HuH-7 (cell line): ENCODE data around the gene ISL1.

Experiments
- DNase-seq: peaks from one replicate; pipeline ENCODE4 v3.0.0; 2011; ENCODE audit warnings: low spot score

The ISL1 gene

GRCh38 chr5:51383131-51384121 lies at the start of gene ISL1:
Gene ISL1, plus strand, starts transcription at chr5:51383448. Its CDS starts 224 bp downstream, at chr5:51383672.
- no peak for DNase-seq

DNA sequence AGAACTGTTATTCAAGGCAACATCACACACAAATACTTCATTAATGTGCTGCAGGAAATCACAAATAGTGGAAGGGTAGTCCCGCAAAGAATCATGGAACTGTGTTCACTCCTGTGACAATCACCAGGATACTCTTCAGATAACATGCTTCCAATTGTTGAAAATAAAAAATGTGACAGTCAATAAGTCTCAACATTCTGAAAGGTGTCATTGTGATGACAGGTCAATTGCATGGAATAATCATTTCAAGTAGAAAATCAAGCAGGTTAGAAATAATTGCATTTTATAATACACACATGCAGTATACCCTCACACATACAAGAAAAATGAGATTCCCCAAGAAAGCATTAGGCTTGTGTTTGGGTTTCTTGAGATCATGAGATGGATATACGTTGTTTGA lies 46.4 kb upstream of the ISL1 start:
- DNase-seq: no peak

DNA sequence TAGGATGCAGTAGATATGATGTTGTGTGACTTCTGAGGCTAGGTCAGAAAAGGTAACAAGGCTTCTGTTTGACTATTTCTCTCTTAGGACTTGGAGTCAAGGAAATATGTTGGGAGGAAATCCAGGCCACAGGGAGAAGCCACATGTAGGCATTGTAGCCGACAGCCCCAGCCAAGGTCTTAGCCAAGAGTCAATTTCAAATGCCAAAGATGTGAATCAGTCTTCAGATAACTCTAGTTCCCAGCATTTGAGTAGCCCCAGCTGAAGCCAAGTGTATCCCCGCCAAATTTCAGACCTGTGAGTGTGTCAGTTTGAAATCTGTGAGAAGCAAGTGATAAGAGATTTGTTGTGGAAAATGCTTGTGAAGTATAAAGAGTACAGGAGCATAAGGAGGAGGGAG lies 38.1 kb upstream of the ISL1 start:
- no peak for DNase-seq

GRCh38 chr5:51347157-51347556 lies 36.1 kb upstream of the ISL1 start:
- no peak for DNase-seq

DNA sequence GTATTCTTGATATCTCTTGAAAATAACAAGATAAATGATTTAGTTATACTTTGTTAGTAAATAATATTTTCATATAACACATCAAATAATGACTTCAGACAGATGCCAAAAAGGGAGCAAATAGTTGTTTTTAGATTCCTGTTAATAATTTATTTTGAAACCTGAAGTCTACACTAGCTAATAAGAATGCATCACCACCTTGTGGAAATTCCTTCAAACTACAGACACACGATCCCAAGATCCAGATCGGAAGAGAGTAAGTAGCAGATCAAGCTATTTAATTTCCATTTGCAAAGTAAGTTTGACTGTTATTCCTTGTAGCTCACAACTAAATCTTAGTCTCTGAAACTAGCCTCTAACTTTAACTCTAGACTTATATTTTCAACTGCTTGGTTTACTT lies 35.5 kb upstream of the ISL1 start:
- DNase-seq: peak; percentile 4

- no peak for DNase-seq
These were observed 12.2 kb upstream of the ISL1 start for GRCh38 chr5:51371052-51371451.

DNA sequence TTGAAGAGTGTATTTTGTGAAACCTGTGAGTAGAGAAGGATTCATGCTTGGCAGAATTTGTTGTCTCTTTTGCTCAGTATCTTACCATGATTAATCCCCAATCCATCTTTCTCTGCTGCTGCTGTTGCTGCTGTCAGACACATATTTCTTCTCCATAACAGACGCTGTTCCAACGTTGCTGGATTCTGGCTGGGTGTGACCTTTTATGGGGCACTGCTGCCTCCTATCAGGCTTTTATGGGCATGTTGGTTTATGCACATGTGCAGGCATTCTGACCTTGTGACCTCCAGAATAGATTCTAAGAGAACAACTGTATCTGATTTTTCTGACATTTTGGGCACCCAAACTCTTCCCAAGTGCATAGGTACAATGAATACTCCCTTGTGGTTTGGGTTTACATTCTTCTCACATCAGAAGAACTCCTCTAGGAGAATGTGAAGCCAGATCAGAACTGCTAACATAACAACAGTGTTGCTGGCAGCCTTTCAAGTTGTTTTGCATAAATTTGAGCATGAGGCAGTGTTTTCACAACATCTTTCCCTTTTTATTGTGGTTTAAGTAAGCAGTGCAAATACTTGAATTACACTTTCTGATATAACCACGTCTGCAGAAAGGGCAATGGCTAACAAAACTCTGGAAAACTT lies 9.2 kb upstream of the ISL1 start:
- DNase-seq: no peak

GRCh38 chr5:51375084-51375483 lies 8.2 kb upstream of the ISL1 start:
- no peak for DNase-seq

- no peak for DNase-seq
These were observed 6.7 kb upstream of the ISL1 start for GRCh38 chr5:51376509-51376908.

DNA sequence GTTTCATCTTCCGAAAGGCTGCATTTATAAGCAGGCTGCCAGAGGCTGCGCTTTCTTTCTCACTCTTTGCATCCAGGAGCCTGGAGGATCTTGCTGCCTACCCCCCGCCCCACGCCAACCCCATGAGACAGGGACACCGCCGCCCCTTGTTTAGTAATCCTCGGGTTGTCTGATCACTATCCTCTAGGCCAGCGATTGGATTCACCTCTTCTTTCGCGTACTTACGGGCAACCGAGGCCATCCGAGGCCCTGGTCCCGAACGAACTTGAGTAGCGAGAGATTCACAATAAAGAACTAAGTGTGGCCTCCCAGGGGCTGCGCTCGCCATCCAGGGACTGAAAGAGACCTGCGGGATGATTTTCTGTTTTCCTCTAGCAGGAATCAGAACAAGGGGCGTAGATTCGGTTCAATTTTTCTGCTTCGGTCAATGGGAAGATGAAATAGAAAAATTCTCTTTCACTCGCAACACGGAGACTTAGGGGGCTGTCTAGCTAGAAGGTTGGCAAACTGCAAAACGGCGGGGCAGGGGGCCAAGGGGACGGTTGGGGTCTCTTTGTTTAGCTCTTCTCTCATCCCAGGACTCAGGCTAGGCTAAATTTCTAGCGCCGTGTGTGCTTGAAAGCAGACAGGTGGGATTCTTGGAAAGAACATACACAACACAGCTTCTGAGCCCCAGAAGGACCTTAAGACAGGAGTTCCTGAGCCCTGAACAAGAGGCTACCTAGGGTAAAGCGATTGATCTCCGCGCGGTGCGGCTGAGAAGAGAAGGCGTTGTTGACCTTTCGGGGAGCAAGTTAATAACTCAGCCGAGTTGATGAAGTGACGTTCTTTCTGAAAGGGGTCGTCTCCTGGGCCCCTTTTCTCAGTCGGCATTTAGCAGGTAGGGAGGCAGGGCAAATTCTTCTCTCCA lies 5.8 kb upstream of the ISL1 start:
- no peak for DNase-seq

- DNase-seq: no peak
These were observed 5.2 kb upstream of the ISL1 start for GRCh38 chr5:51378061-51378409.

- DNase-seq: no peak
These were observed 4.6 kb upstream of the ISL1 start for GRCh38 chr5:51378448-51379330.

DNA sequence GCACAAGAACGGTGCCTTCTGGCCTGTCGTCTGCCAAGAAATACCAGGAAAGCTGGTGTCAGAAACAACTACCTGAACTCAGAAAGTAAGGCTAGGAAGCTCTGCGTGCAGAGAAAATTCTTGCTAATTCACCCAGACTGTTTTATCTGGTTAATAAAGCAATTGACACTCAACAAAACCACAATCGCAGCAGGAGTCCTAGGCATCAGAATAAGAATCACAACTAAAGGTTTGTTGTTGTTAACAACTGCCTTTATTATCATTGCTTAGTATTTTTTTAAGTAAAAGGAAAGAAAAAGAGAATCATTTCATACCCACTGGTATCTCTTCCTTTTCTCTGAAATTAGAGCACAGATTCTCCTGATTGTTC lies 3.9 kb upstream of the ISL1 start:
- DNase-seq: no peak

DNA sequence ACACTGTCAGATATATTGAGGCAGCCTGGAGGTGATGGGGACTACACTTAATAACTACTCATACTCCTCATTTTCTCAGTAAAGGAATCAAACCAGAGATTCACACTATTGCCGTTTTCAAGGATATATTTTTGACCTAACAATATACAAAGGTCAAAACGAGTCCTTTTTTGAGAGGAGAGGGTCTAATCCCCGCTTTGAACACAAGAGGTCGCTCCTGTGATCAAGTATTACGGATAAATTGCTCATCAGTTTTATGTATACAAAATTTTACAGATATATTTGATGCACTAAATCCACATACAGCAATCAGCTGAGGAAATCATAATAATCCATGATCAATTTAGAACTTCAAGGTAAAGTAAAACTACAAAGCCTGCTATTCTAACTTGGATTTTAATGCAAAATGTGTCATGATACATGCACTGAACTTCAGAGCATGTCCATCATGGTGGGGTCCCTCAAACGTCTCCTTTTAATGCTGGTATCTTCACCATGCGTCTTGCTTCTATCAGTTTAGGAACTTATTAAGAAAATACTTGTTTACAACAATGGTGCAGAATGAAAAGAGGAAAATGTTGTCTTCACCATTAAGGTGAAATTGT lies 2.5 kb upstream of the ISL1 start:
- no peak for DNase-seq

DNA sequence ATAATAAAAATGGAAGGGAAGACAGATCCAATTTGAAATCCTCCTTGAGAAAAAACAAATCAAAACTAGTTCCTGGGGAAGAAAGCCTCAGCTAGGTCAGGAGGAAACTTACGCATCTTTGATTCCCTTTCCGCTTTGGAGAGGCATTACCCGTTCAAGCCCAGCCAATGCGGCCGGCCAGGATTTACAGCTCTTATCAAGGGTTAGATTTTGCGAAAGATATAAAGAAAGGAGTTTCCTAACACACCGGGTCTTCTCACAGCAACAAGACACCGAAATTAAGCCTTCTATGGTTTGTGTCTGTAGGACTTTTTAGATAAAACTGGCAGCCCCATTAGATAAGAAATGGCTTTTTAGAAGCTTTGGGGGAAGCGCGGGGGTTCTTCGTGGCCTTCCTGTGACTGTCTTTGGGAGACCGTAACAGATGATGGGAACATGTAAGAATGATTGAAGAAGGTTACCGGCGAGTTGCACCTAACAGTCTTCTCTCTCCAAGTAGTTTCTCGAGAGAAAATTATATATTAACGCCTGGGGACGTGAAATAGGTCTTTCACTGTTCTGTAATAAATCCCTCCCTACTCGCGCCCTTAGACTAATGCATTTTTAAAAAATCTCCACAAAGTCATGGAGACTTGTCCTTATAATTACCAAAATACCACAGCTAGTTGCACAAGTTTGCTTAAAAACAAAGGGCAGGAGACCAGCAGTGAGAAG lies 1.3 kb upstream of the ISL1 start:
- DNase-seq: no peak

DNA sequence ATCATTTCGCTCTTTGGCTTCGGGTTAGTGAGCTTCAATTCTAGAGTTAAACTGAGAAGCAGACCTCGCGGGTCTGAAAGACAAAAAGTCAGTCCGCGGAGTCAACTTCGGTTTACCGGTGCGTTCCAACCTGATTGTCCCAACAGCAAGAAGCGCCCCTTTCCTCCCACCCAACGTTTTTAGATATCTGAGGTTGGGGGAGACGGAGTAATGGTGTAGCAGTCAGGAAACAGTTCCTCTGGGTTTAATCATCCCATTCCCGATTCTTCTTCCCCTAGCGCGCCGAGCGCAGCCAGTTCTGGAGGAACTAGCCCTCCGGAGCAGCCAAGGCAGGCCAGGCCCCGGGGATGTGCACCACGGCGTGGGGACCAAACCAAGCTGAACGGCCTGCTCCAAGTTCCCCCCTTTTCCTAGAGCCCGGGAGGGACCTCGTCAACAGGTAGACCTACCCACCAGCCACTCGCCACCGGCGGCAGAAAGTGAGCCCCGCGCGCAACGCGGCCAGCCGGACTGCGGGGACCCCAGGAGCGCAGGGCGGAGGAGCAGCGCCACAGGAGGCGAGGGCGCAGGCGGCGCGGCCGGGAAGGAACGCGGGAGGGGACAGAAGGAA lies 622 bp upstream of the ISL1 start:
- no peak for DNase-seq

- no peak for DNase-seq
These were observed 1.1 kb downstream of the ISL1 start for GRCh38 chr5:51384281-51384840.

DNA sequence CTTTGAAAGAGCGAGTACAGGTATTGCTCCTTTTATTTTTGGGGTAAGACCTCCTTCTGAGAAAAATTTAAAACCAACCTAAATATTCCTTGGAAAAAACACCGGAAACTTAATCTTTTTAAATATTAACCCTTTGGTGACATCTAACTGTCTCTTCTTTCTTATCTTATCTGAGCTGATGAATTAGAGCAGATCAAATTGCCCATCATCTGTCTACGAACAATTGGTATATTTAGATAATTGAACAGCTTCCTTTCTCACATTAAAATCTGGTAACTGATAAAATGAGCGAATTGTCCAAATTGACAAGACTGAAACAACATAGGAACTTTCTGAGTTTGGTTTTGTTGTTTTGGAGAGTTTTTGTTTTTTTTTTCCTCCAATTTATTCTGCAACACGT lies 2.0 kb downstream of the ISL1 start:
- DNase-seq: no peak
